GM18507 (cell line): ENCODE measurements around the gene ULK4.

Experiments used
- DNase-seq: peaks from one replicate; pipeline ENCODE4 v3.0.0; 2011; ENCODE audit warnings: low read depth; ENCODE audit not compliant: insufficient read length; ENCODE audit errors: extremely low spot score
- FAIRE-seq: peaks from 2 replicates; lab custom pipeline; 2011; peaks lifted over from hg19 to GRCh38; lab: Jason Lieb, UNC

ULK4 gene

GRCh38 chr3:41352510-41352909 lies 609.4 kb downstream of the ULK4 start:
- no peak for FAIRE-seq

GRCh38 chr3:41350441-41350840 lies 611.5 kb downstream of the ULK4 start:
- DNase-seq (no peak), FAIRE-seq (no peak)

More at GRCh38 chr3:41352510-41352909, 609.4 kb downstream of the ULK4 start:
- DNase-seq: no peak

GRCh38 chr3:41348401-41348800 lies 613.5 kb downstream of the ULK4 start:
- DNase-seq (no peak), FAIRE-seq (no peak)

GRCh38 chr3:41346698-41347270 lies 615.1 kb downstream of the ULK4 start:
- FAIRE-seq (no peak), DNase-seq (no peak)

- no peak for DNase-seq
- FAIRE-seq: no peak
Measured at GRCh38 chr3:41345788-41346187, 616.1 kb downstream of the ULK4 start.

- DNase-seq (no peak), FAIRE-seq (no peak)
Measured at GRCh38 chr3:41339758-41340157, 622.1 kb downstream of the ULK4 start.

- FAIRE-seq (no peak), DNase-seq (no peak)
Measured at GRCh38 chr3:41338276-41338675, 623.6 kb downstream of the ULK4 start.

GRCh38 chr3:41334426-41334825 lies 627.5 kb downstream of the ULK4 start:
- no peak for FAIRE-seq
- DNase-seq: no peak

- FAIRE-seq: no peak
- DNase-seq: no peak
Measured at GRCh38 chr3:41331041-41331440, 630.9 kb downstream of the ULK4 start.

GRCh38 chr3:41330465-41330864 lies 631.4 kb downstream of the ULK4 start:
- no peak for FAIRE-seq

GRCh38 chr3:41329881-41330280 lies 632.0 kb downstream of the ULK4 start:
- DNase-seq (no peak), FAIRE-seq (no peak)

More at GRCh38 chr3:41330465-41330864, 631.4 kb downstream of the ULK4 start:
- no peak for DNase-seq

GRCh38 chr3:41328926-41329325 lies 633.0 kb downstream of the ULK4 start:
- no peak for FAIRE-seq
- DNase-seq: no peak

GRCh38 chr3:41327718-41328117 lies 634.2 kb downstream of the ULK4 start:
- no peak for FAIRE-seq

GRCh38 chr3:41324156-41324475 lies 637.8 kb downstream of the ULK4 start:
- DNase-seq: no peak
- no peak for FAIRE-seq

More at GRCh38 chr3:41327718-41328117, 634.2 kb downstream of the ULK4 start:
- no peak for DNase-seq

- FAIRE-seq (no peak), DNase-seq (no peak)
Measured at GRCh38 chr3:41323467-41324155, 638.3 kb downstream of the ULK4 start.

GRCh38 chr3:41321642-41321980 lies 640.3 kb downstream of the ULK4 start:
- no peak for DNase-seq
- no peak for FAIRE-seq

GRCh38 chr3:41320953-41321641 lies 640.8 kb downstream of the ULK4 start:
- DNase-seq (no peak), FAIRE-seq (no peak)

GRCh38 chr3:41318520-41318919 lies 643.4 kb downstream of the ULK4 start:
- FAIRE-seq: no peak
- no peak for DNase-seq

- no peak for DNase-seq
- FAIRE-seq: no peak
Measured at GRCh38 chr3:41317718-41318117, 644.2 kb downstream of the ULK4 start.

GRCh38 chr3:41317298-41317697 lies 644.6 kb downstream of the ULK4 start:
- FAIRE-seq (no peak), DNase-seq (no peak)

- DNase-seq (no peak), FAIRE-seq (no peak)
Measured at GRCh38 chr3:41315126-41315525, 646.8 kb downstream of the ULK4 start.
